GM21390 (cell line): ENCODE results near the gene DTNB.
A peak's percentile ranks its signal among the peaks of the same experiment; 100 is the strongest.

Source experiments
- ATAC-seq: cut with Tn5 transposase; IDR thresholded peaks from one replicate; pipeline ENCODE4 v1.9.1; 2021; ENCODE audit not compliant: unreplicated experiment

Gene DTNB

DNA sequence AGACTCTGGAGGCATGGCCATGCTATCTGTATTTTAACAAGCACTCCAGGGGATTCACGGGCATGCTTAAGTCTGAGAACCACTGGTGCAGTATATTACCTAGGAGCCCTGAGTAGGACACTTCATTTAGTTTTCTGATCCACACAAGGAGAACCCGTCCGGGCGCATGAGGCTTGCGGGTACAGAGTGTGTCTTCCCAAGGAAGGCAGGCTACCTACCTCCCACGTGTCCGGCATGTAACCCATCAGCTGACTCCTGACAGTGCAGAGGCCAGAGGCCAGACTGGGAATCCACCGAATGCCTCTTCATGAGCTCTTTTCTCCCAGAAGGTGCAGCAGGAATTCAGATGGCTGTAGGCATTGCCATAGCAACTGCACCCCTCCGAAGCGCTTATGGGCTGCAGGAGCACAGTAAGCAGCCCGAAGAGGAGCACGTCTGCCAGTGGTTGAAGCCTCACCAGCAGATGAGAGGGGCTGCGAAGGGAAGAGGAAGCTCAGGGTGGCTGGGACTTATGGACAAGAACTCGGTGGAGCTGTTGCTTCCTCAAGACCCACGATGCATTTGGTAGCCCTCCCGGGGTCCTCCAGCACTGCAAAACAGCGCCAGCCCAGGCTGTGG is 297.9 kb downstream of the DTNB start:
- no peak for ATAC-seq

- ATAC-seq, result no peak
Observed at GRCh38 chr2:25374827-25375226, 298.6 kb downstream of the DTNB start.

DNA sequence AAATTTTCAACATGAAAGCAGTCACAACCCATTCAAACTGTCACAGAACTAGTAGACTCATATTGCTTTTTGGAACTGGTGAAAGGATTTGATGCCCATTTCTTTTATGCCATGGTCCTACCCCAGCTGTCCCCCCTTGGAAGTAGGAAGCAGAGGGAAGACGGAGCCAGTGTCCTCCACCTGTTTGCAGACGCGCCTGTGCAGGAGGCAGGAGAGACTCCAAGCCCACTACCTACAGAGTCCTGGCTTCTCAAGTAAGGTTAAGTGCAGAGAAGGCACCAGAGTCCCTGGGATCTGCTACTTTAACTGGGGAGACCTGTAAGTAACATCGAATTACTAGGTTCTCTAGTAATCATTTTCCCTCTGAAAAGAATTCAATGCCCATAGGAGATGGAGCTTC is 299.0 kb downstream of the DTNB start:
- no peak for ATAC-seq

GRCh38 chr2:25373269-25373981 is 300.0 kb downstream of the DTNB start:
- ATAC-seq, result no peak

DNA sequence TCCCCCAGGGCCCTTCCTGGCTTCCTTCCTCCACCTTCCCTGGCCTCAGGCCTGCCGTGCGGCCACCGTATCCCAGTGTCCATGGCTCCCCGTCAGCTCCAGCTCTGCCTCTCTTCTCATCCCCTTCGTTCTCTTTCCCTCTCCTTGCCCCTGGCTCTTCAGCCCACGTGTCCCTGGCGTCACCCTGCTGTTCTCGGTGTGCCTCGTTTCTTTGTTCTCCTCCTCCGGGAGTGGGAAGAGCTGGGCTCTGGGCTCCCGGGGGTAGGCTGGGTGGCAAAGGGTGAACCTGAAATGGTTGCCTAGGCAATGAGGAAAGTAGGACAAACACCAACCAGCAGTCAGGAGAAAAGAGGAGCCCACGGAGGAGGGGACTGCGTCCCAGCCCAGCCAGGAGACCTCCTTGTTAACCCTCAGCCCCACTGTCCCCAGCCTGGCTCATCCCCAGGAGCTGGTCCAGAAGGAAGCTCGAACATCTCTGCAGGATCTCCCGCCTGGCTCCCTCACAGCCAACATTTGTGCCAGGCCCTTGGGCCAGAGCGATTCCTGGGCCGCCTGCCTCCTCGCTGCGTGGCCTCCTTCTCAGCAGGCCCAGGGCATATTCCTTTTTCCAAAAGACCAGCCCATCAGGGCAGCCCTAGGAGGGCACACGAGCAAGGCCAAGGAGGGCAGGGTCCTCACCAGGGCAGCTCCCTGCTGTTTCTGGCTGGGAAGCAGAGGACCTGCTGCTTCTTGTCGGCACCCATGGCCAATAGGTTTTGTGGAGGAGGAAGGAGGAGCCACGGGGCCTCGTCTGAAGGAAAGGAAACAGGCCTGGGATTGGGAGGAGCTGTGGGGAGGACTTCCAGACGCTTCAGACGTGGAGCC is 300.7 kb downstream of the DTNB start:
- no peak for ATAC-seq

DNA sequence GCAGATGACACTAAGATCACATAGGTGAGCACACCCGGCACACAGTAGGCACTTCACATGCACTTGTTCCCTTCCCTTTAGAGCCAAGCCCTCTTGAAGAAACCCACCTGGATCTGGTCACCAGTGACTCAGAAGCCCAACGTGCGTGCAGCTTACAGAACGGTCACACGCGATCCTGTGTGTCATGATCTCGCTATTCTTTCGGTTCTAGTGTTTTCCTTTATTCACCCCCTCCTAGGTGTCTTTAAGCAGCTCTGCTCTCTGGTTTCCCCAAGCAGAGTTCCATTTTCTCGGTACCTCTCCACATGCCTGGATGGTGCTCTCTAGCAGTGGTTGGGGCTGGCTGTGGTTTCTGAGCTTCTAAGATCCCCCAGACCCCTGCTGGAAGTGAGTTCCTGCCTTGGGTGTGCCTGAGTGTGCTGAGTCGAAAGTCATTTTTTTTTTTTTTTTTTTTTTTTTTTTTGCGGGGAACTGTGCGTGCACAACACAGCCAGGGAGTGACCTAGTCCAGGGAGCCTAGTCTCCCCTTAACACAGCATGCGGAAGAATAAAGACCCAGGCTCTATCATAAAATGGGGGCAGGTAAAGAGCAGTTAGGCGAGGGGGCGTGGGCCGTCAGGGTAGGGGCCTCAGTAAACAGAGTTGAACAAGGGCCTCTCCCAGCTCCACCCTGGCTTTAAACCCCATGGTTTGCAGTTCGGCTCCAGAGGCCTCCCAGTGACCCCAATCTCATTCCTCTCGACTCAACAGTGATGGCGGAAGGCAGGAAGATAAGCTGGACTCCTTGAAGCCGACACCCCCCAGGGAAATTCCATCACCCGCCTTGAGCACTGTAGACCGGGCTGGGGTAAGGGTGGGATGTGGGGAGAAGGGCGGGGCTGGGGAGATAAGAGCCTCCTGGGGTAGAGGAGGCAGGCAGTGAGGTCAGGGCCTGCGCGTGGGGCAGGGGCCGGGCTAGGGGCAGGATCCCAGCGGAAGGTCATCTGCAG is 301.8 kb downstream of the DTNB start:
- ATAC-seq, result no peak

DNA sequence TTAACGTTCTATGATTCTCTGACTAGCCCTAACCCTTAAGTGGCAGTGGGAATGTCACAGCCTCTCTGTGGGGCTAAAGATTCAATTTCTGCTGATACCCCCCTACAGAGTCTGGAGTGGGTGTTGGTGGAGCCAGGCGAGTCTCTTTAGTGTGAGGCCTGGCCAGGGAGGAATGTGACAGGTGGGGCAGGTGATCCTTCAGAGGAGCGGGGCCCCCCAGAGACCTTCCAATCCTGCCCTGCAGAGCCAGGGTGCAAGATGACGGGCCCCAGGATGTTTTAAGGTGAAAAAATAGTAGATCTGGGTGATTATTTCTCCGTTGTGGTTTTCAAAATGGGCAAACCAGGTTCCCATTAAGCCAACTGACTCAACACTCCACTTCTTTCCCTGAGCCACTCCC is 303.5 kb downstream of the DTNB start:
- ATAC-seq, result no peak

DNA sequence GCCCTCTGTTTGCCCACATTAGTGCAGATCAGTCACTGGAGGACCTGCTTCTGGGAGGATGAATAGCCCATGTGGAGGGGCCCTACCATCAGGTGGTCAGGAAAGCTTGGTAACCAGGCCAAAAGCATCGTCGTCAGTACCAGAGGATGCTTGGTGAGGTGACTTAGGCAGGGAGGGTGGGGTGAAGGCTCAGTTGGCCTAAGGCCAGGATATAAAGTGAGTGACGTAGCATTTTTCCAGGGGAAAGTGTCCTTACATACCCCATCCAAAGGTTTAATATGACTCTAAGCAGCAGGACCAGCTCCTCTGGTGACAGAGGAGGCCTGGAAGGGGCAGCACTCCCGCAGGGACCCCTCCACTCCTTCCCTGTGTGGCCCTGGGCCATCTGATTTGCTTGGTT is 303.9 kb downstream of the DTNB start:
- no peak for ATAC-seq

DNA sequence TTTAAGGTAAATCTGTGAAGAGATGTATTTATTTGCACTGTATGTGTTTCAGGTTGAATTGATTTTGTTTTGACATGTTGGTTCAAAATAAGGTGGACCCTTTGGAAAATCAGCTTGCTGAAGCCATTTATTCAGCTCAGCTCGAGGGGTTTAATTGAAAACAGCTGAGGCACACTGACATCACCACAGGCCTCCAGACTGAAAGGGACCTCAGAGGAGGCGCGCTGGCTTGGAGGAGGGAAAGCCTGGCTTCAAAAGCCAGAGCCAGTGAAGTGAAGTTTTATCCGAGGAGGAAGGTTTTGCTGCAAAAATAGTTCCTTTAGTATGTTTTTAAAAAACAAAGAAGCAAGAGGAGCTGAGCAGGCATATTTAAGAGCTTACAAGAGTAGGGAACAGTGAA is 304.7 kb downstream of the DTNB start:
- no peak for ATAC-seq

- ATAC-seq, result no peak
Observed at GRCh38 chr2:25367296-25367695, 306.1 kb downstream of the DTNB start.

DNA sequence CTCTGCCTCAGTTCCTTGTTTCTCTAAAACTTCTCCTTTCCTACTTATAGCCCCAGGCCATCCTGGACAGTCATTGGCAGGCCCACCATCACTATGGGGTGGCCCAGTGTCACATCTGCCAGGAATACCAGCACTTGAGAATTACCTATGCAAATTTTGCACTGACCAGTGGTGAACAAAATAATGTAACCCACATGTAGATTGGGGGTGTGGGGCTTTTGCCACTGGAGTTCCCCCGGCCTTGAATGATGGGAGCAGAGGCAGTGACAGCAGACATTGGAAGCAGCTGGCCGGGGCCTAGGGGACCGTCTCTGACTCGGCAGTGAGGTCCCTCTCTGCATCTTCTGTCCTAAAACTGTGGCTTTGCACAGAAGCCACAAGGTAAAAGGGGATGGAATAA is 306.7 kb downstream of the DTNB start:
- no peak for ATAC-seq

- no peak for ATAC-seq
Observed at GRCh38 chr2:25365241-25365640, 308.1 kb downstream of the DTNB start.

GRCh38 chr2:25363733-25364132 is 309.6 kb downstream of the DTNB start:
- ATAC-seq, result no peak

- peak; percentile 73 for ATAC-seq
Observed at GRCh38 chr2:25362434-25363145, 310.8 kb downstream of the DTNB start.

DNA sequence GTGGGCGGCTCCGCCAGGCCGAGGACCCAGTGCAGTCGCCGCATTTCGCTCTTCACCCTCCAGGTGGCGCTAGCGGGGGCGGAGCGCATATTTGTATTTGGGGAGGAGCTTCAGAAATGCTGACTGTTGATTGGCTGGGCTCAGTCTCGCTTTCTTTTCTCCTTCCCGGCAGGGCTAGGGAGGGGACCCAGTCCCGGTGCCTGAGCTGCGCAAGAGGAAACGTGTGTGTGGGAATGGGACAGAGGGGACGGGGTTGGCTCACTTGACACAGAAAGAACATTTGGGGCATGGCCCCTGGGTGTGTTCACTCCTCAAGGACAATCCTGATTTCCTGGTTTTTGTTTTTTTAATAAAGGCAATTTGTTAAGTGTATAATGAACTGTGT is 311.3 kb downstream of the DTNB start:
- peak; percentile 83 for ATAC-seq

- ATAC-seq, result no peak
Observed at GRCh38 chr2:25361261-25362048, 311.9 kb downstream of the DTNB start.

GRCh38 chr2:25358836-25359235 is 314.5 kb downstream of the DTNB start:
- ATAC-seq, result no peak

- no peak for ATAC-seq
Observed at GRCh38 chr2:25358249-25358815, 315.0 kb downstream of the DTNB start.

GRCh38 chr2:25356088-25356487 is 317.3 kb downstream of the DTNB start:
- no peak for ATAC-seq
